GM18505 (cell line): Measurements from ENCODE around the gene PLEKHG2.

ENCODE experiments used
- ATAC-seq: cut with Tn5 transposase; IDR thresholded peaks from one replicate; pipeline ENCODE4 v1.9.1; 2021; ENCODE audit not compliant: unreplicated experiment
- POLR2A ChIP-seq: IDR thresholded peaks from 4 replicates; pipeline ENCODE4 v1.6.1; 2011; ENCODE audit warnings: borderline replicate concordance; ENCODE audit not compliant: insufficient read depth, insufficient read length; ENCODE audit errors: extremely low read depth

The PLEKHG2 gene

DNA sequence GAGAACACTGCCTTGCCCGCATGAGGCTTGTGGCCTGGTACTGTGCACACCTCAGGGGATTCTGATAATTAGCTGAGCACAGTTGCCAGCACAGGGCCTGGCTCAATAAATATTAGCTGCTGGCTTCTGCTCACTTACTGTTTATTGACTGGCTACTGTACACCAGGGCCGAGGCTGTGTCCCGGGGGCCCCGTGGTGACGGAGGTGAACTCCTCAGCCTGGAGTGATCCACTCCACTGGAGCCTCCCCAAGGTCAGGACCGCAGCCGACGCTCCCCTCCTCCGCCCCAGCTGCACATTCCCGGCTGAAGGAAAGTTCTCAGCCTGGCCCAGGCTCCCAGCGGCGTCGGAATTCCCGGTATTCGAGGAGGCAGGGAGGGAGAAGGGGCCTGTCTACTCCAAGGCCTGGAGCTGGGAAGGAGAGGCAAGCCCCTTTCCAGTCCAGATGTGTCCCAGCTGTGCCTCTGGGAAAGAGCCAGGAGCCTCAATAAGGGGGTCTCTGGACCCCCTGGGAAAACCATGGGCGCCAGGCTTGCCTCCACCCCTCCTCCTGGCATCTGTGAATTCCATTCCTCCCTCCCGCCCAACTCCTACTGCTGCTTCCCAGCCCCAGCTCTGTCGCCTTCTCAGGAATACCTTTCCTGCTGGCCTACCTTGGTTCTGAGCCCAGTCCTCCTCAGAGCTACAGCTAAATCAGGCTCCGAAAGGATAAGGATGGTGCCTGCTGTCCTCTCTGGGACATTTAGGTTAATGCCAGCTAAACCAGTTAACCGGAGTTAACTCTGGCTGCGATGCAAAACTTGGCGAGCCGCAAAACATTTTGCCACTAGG is 16.0 kb downstream of the PLEKHG2 start:
- TF ChIP-seq POLR2A: no peak
- ATAC-seq: no peak

DNA sequence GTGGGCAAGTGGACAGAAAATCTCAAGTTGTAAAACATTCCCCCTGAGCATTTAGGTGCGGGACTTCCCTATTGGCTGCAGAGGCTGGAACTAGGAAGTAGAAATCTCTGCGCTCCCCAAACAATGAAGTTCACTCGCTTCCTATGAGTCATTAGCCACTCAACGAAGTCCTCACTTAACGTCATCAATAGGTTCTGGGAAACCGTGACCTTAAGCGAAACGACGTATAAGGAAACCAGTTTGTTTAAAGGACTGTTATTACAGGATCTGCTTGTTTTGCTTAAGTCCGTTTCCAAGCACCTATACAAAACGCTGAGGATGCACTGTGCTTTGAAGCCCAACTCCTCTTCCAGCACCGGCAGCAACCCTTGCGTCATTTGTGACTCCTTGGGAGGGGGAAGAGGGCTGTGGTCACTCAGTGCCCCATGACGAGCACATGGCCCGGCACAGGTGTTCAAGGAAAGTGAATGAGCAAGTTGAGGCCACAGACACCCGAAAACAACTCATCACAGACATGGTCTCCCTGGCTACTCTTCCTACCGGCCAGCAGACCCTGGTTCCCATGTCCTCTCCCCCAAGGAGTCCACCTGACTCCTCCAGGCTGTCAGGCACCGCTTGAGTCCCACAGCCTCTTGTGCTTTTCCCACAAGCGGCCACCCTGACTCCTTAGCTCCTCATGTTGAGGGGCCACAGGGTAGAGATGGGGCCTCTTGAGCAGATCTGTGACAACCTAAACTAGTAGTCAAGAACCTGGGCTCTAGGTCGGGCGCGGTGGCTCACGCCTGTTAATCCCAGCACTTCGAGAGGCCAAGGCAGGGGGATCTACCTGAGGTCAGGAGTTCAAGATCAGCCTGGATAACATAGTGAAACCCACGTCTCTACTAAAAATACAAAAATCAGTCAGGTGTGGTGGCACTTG is 18.5 kb downstream of the PLEKHG2 start:
- peak; percentile 49 for TF ChIP-seq POLR2A
- peak; percentile 40 for ATAC-seq

DNA sequence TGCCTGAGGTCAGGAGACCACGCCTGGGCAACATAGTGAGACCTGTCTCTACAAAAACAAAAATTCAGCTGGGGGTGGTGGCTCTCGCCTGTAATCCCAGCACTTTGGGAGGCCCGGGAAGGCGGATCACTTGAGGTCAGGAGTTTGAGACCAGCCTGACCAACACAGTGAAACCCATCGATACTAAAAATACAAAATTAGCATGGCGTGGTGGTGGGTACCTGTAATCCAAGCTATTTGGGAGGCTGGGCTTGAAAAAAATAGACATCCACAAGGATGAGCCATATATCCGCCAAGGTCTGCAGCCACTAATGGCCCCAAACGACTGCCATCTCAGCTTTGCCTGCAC is 20.2 kb downstream of the PLEKHG2 start:
- TF ChIP-seq POLR2A: peak; percentile 3
- ATAC-seq: no peak

DNA sequence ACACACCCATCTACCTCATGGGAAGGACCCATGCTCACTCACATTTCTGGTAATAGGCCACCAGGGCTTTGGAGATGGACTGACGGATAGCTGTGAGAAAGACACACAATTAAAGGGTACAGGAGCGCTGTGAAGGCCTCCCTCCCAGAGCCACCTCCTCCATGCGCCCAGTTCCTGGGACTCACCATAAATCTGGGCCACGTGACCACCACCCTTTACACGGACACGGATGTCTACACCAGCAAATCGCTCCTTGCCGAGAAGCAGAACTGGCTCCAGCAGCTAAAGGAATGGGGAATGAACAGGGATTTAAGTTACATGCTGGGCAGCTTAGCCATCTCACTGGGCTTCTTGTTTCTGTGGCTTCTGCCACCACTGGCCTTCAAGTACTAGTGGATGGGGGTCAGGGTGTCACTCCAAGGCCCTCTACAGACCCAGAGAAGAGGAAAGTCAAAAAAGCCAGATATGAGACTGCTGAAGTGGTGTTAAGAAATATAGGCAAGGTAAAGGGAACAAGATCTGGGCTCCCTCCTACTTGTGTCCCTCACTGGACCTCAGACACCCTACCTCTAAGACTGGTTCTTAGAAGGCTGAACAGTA is 21.1 kb downstream of the PLEKHG2 start:
- ATAC-seq: no peak
- TF ChIP-seq POLR2A: no peak

DNA sequence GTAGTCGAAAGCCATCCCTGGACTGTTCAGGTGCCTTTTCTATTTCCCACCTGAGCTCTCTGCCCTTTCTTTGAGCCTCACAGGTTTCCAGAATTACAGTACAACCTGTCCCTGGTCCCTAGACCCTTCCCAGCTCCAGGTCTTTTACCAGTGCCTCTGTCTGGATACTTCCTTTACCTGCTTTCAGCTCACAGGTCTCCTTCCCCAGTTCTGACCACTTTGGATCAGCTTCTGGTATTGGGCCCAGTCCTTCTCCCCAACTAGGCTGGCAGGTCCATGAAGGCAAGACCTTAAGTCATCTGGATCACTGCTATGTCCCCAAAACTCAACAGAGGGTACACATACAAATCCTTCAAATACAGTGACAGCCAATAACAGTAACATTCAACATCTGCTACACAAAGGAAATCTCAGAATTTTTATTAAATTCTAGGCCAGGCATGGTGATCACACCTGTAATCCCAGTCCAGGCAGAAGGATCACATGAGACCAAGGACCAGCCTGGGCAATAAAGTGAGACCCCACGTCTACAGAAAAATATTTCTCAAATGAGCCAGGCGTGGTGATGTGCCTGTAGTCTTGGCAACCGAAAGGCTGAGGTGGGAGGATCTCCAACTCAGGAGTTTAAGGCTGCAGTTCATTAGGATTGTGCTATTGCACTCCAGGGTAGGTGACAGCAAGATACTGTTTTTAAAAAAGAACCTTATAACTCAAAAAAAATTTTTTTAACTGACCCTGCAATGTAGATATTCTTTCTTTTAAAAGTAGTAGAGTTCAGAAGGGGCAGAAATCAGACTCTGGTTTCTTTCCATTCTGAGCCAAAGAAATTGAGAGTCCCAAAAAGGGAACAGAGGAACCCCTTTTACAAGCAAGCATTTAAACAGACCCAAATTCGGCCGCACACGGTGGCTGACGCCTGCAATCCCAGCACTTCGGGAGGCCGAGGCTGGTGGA is 21.9 kb downstream of the PLEKHG2 start:
- TF ChIP-seq POLR2A: no peak
- no peak for ATAC-seq

DNA sequence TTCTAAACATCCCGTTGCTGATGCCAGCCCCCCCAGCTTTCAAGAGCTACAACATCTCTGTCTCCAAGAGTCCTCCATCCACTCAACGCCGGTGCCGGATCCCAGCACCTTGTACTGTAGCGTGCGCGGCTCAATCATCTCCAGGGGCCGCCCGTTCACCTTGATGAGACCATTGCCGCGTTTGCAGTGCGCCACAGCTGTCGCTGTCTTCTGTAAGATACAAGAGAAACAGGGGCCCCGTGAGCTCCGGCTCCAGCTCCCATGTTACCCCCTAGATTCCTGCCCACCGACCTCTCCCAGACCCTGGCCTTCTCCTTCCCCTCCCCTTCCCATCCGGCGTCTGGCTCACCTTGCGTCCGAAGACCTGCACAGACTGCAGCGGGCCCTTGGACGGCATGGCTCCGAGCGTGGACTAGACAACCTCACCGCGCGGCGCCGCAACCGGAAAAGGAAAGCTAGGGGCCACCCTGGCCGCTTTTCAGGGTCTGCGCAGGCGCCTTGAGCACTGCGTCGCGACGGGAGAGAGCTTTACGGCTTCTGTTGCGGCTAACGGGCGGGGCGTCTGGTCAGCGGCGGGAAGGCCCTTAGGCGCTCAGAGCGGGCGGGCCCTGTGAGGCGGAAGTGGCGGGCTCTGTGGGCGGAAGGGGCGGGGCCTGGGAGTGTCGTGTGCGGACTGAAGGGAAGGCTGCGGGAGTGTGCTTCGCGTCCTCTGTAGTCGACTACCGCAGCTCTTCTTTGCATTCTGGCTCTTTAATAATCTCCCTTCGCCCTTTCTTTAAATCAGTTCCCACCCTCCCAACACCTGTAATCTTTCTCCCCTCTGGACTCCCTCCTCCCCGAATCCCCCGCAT is 23.3 kb downstream of the PLEKHG2 start, which contains the start of gene RPS16:
RPS16 (minus strand) TSS at position 451 of the 851 bp plus-strand sequence; CDS start at position 397, 54 bp downstream.
- peak; percentile 80 for ATAC-seq
- peak; percentile 98 for TF ChIP-seq POLR2A

DNA sequence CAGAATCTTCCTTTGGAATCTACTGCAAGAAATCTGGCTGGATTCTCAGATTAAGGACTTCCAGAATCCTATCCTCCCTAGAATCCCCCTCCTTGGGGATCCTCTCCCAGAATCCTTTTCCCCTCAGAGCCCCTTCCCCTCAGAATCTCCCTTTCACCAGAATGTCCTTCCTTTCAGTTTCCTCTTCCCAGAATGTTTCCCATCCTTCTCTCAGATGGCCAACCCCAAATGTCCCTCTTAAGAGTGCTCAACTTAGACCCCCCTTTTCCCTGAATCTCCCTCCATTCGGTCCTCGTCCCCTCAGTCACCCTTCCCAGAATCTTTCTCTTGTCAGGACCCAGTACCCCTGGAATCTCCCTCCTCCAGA is 23.9 kb downstream of the PLEKHG2 start:
- no peak for TF ChIP-seq POLR2A
- no peak for ATAC-seq

DNA sequence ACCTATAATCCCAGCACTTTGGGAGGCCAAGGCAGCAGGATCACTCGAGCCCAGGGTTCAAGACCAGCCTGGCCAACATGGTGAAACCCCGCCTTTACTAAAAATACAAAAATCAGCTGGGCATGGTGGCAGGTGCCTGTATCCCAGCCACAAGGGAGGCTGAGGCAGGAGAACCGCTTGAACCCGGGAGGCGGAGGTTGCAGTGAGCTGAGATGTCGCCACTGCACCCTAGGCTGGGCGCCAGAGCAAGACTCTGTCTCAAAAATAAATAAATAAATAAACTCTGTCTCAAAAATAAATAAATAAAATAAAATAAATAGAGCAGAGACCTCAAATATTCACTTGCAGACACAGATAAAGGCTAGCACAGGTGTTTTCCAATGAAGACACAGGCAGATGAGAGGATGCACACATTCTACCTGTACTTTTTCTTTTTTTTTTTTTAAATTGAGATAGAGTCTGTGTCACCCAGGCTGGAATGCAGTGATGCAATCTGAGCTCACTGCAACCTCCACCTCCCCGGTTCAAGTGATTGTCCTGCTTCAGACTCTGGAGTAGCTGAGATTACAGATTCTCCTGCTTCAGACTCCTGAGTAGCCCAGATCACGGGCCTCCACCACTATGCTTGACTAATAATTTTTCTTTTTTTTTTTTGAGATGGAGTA is 25.9 kb downstream of the PLEKHG2 start:
- no peak for TF ChIP-seq POLR2A
- ATAC-seq: no peak

DNA sequence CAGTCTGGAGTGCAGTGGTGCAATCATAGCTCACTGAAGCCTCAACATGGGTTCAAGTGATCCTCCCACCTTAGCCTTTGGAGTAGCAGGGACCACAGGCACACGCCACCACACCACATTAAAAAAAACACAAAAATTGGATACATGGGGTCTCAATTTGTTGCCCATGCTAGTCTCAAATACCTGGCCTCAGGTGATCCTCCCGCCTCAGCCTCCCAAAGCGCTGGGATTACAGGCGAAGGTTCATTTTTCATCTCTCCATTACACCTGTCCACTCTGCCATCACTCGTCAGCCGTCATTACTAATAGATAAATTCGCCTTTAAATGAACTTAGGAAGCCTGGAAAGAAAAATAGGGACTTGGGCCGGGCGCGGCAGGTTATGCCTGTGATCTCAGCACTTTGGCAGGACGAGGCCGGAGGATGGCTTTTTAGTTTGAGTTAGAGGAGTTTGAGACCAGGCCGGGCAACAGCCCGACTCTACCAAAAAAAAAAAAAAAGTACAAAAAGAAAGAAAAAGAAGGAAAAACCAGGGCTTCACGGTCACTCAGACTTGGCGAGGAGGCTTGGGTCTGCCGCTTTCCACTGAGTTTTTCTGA is 32.2 kb downstream of the PLEKHG2 start:
- no peak for ATAC-seq
- TF ChIP-seq POLR2A: no peak

DNA sequence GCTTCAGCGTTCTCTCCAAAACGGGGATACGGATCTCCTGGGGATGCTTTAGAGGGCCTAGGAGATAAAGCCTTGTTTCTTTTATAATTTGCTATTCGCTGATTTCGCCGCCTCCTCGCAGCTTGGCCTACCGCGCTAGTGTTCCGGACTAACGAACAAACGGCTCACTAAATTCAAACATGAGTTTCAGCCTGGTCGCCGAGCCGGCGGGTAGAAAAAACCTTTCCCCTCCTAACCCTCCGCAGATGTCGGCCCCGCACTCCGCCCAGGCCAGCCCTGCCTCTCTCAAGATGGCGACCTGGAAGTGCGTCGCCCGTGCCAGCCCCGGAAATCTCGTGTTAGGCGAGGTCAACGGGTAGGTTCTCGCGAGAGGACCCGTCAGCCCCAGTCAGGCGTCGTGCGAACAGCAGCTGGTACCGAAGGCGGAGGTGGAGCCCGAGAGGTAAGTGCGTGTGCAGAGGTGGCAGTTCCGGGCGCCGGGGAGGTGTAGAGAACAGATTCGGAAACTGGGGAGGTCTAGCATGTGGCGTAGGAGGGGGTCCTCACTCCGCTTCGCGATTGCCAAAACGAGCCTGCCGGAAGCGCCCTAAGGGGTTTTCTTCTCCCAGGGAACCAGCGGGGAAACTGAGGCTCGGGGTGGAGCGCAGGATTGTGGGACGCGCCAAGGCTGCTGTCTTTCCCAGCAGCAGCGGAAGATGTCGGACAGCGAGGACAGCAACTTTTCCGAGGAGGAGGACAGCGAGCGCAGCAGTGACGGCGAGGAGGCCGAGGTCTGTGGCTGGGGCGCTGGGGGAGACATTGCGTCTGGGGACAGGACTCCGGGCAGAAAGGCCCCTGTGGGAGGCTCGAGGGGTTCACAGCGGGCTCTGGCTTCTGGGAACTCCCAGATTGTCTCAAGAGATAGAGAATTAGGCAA is 33.0 kb downstream of the PLEKHG2 start, which contains the start of gene SUPT5H:
SUPT5H (plus strand) TSS at position 387 of the 916 bp plus-strand sequence; CDS start at position 696, 309 bp downstream.
- ATAC-seq: peak; percentile 79
- TF ChIP-seq POLR2A: peak; percentile 95
